ENCODE measurements around the gene AFG1L.
"Not testable (repeated sequence)": the region's sequence is repeated elsewhere in the genome, so short reads cannot be mapped to it uniquely, and the experiment has no call there.

AFG1L gene

GRCh38 chr6:108355890-108356289, 61.0 kb downstream of the AFG1L start:
- DNase-seq = no peak

- DNase-seq = no peak
Measured at GRCh38 chr6:108359901-108360882, 65.3 kb downstream of the AFG1L start.

- no peak for DNase-seq
Measured at GRCh38 chr6:108360919-108361311, 66.1 kb downstream of the AFG1L start.

GRCh38 chr6:108361312-108361932, 66.6 kb downstream of the AFG1L start:
- DNase-seq = no peak

GRCh38 chr6:108362455-108362854, 67.6 kb downstream of the AFG1L start:
- DNase-seq = no peak

GRCh38 chr6:108363113-108363512, 68.3 kb downstream of the AFG1L start:
- DNase-seq = no peak

GRCh38 chr6:108363889-108364313, 69.0 kb downstream of the AFG1L start:
- DNase-seq = no peak

GRCh38 chr6:108364470-108364869, 69.6 kb downstream of the AFG1L start:
- no peak for DNase-seq

GRCh38 chr6:108365478-108365877, 70.6 kb downstream of the AFG1L start:
- no peak for DNase-seq

GRCh38 chr6:108366236-108366635, 71.4 kb downstream of the AFG1L start:
- DNase-seq = no peak

GRCh38 chr6:108368431-108369030, 73.7 kb downstream of the AFG1L start:
- DNase-seq = no peak

- no peak for DNase-seq
Measured at GRCh38 chr6:108380876-108381275, 86.0 kb downstream of the AFG1L start.

GRCh38 chr6:108383981-108384380, 89.1 kb downstream of the AFG1L start:
- DNase-seq = no peak

GRCh38 chr6:108389190-108389589, 94.3 kb downstream of the AFG1L start:
- not testable (repeated sequence) for DNase-seq

GRCh38 chr6:108395297-108395696, 100.4 kb downstream of the AFG1L start:
- DNase-seq = no peak

GRCh38 chr6:108403236-108403635, 108.4 kb downstream of the AFG1L start:
- no peak for DNase-seq

- no peak for DNase-seq
Measured at GRCh38 chr6:108406943-108407342, 112.1 kb downstream of the AFG1L start.

- DNase-seq = no peak
Measured at GRCh38 chr6:108407904-108408827, 113.3 kb downstream of the AFG1L start.

GRCh38 chr6:108408861-108409260, 114.0 kb downstream of the AFG1L start:
- DNase-seq = no peak

GRCh38 chr6:108416047-108416833, 121.4 kb downstream of the AFG1L start:
- not testable (repeated sequence) for DNase-seq

GRCh38 chr6:108417027-108417426, 122.2 kb downstream of the AFG1L start:
- no peak for DNase-seq

- DNase-seq = no peak
Measured at GRCh38 chr6:108419474-108419873, 124.6 kb downstream of the AFG1L start.

All from kidney glomerular epithelial cell (primary cell).